H1 (cell line): ENCODE results near the gene RASL11B. TPM values are rescaled to one million over a fixed set of nuclear protein-coding genes. Genes with fewer than 3 reads are reported as not detected.

ENCODE experiments used
- CTCF ChIA-PET: fragments of 300-600 bp; sonication (Branson Sonifier 250); formaldehyde crosslinking; loops from one replicate; lab custom pipeline; 2021; ENCODE audit not compliant: partially characterized antibody; lab: Charles Lee
- POLR2A ChIA-PET: fragments of 300-600 bp; sonication (Branson Sonifier 250); formaldehyde crosslinking; loops from one replicate; lab custom pipeline; 2021; ENCODE audit warnings: inconsistent platforms; ENCODE audit not compliant: partially characterized antibody; lab: Charles Lee
- DNase-seq, 2 experiments: peaks; one replicate each; pipeline versions ENCODE4 v3.0.0 to v3.0.0-alpha.2; 2010 to 2022; ENCODE audit warnings: low spot score in 2 of 2, low read depth in 1 of 2, mixed read lengths in 1 of 2
- FAIRE-seq: peaks from 2 replicates; lab custom pipeline; 2011; peaks lifted over from hg19 to GRCh38; lab: Jason Lieb, UNC
- H2AFZ ChIP-seq: 2 replicates; pipeline ENCODE4 v1.8.1; 2012; ENCODE audit warnings: low read length, inconsistent platforms
- H2AK5ac ChIP-seq: 2 replicates; pipeline ENCODE4 v1.6.1; 2013; ENCODE audit warnings: low read depth, low read length
- H2BK120ac ChIP-seq: replicated peaks from 2 replicates; pipeline ENCODE3; 2013; ENCODE audit warnings: low read depth, low read length, inconsistent platforms
- H2BK12ac ChIP-seq: 2 replicates; pipeline ENCODE4 v1.6.1; 2013; ENCODE audit warnings: low read depth, low read length
- H2BK15ac ChIP-seq: 2 replicates; pipeline ENCODE4 v1.6.1; 2013; ENCODE audit warnings: low read length
- H2BK20ac ChIP-seq: 2 replicates; pipeline ENCODE4 v1.6.1; 2013; ENCODE audit warnings: low read length
- H2BK5ac ChIP-seq: 2 replicates; pipeline ENCODE4 v1.6.1; 2013; ENCODE audit warnings: low read depth, low read length
- H3K14ac ChIP-seq: 2 replicates; pipeline ENCODE4 v1.6.1; 2013; ENCODE audit warnings: inconsistent platforms; ENCODE audit not compliant: insufficient read length
- H3K18ac ChIP-seq: 2 replicates; pipeline ENCODE4 v1.6.1; 2013; ENCODE audit warnings: low read length; ENCODE audit errors: extremely low read depth
- H3K23ac ChIP-seq: 2 replicates; pipeline ENCODE4 v1.6.1; 2013; ENCODE audit warnings: inconsistent platforms; ENCODE audit not compliant: insufficient read length
- H3K23me2 ChIP-seq: 2 replicates; pipeline ENCODE4 v1.6.1; 2013; ENCODE audit warnings: low read depth, low read length
- H3K27ac ChIP-seq: 2 replicates; pipeline ENCODE4 v1.6.1; 2011; ENCODE audit warnings: low read depth, low read length, inconsistent platforms
- H3K27me3 ChIP-seq, 4 experiments: replicated peaks in 1 of 4; 1 replicate in 1 of 4; 2 replicates in 3 of 4; pipeline versions ENCODE4 v1.6.1 to v1.8.1; 2011 to 2013; ENCODE audit warnings: low read length in 3 of 4, mild to moderate bottlenecking in 3 of 4, inconsistent platforms in 2 of 4, mixed read lengths in 2 of 4, moderate library complexity in 1 of 4; ENCODE audit not compliant: control insufficient read depth in 3 of 4, insufficient read depth in 3 of 4; ENCODE audit errors: extremely low read depth in 1 of 4
- H3K36me3 ChIP-seq, 4 experiments: 2 replicates each; pipeline versions ENCODE4 v1.6.1 to v1.8.1; 2011 to 2013; ENCODE audit warnings: mild to moderate bottlenecking in 4 of 4, low read length in 3 of 4, moderate library complexity in 2 of 4, control low read depth in 1 of 4, inconsistent platforms in 1 of 4; ENCODE audit not compliant: insufficient read depth in 4 of 4, control insufficient read depth in 2 of 4
- H3K4ac ChIP-seq: replicated peaks from 2 replicates; pipeline ENCODE3; 2013; ENCODE audit warnings: low read length, low read depth, mixed read lengths, inconsistent platforms; ENCODE audit not compliant: insufficient read length
- H3K4me1 ChIP-seq, 4 experiments: replicated peaks in 1 of 4; 1 replicate in 1 of 4; 2 replicates in 3 of 4; pipeline versions ENCODE4 v1.6.1 to v1.8.1; 2011 to 2013; ENCODE audit warnings: low read length in 3 of 4, inconsistent platforms in 2 of 4, mixed read lengths in 1 of 4; ENCODE audit not compliant: insufficient read depth in 4 of 4, control insufficient read depth in 3 of 4
- H3K4me2 ChIP-seq, 2 experiments: 2 replicates each; pipeline versions ENCODE4 v1.6.1 to v1.8.1; 2011 to 2013; ENCODE audit warnings: low read depth in 2 of 2, low read length in 2 of 2, control low read depth in 1 of 2, inconsistent platforms in 1 of 2, mild to moderate bottlenecking in 1 of 2; ENCODE audit not compliant: insufficient read depth in 1 of 2
- H3K4me3 ChIP-seq, 4 experiments: fragments of 200-600, 300-600 bp in 1 of 4; sonication (generic), shearing (Covaris generic), sonication (Bioruptor Twin) in 1 of 4; 2 replicates each; pipeline versions ENCODE4 v1.5.1 to v1.8.1; 2011 to 2016; ENCODE audit warnings: low read length in 4 of 4, low read depth in 3 of 4, control low read depth in 2 of 4, inconsistent platforms in 2 of 4, mild to moderate bottlenecking in 2 of 4, mixed read lengths in 1 of 4, moderate library complexity in 1 of 4; ENCODE audit not compliant: insufficient read depth in 2 of 4; ENCODE audit errors: extremely low read depth in 1 of 4
- H3K56ac ChIP-seq: replicated peaks from 2 replicates; pipeline ENCODE3; 2013; ENCODE audit warnings: low read depth, mild to moderate bottlenecking, mixed read lengths, low read length, inconsistent platforms; ENCODE audit not compliant: insufficient read length
- H3K79me1 ChIP-seq: 2 replicates; pipeline ENCODE4 v1.6.1; 2013; ENCODE audit warnings: low read depth, low read length, control low read depth
- H3K79me2 ChIP-seq, 2 experiments: 2 replicates each; pipeline versions ENCODE4 v1.6.1 to v1.8.1; 2012 to 2013; ENCODE audit warnings: low read length in 2 of 2, mild to moderate bottlenecking in 2 of 2, inconsistent platforms in 1 of 2; ENCODE audit not compliant: insufficient read depth in 2 of 2, control insufficient read depth in 1 of 2
- H3K9ac ChIP-seq, 4 experiments: replicated peaks in 1 of 4; 1 replicate in 1 of 4; 2 replicates in 3 of 4; pipeline versions ENCODE4 v1.6.1 to v1.8.1; 2011 to 2013; ENCODE audit warnings: low read depth in 3 of 4, low read length in 3 of 4, control low read depth in 2 of 4, mild to moderate bottlenecking in 2 of 4, moderate library complexity in 2 of 4, inconsistent platforms in 1 of 4; ENCODE audit errors: extremely low read depth in 1 of 4
- H3K9me3 ChIP-seq, 2 experiments: 2 replicates each; pipeline versions ENCODE4 v1.6.1 to v1.8.1; 2012 to 2013; ENCODE audit warnings: mild to moderate bottlenecking in 2 of 2, moderate library complexity in 2 of 2, control low read depth in 1 of 2, inconsistent platforms in 1 of 2, low read depth in 1 of 2, low read length in 1 of 2, mixed read lengths in 1 of 2; ENCODE audit not compliant: insufficient read depth in 2 of 2
- H4K20me1 ChIP-seq, 2 experiments: replicated peaks in 1 of 2; 2 replicates each; pipeline versions ENCODE3 to v1.8.1; 2011 to 2013; ENCODE audit warnings: inconsistent platforms in 2 of 2, low read length in 2 of 2, mild to moderate bottlenecking in 1 of 2; ENCODE audit not compliant: insufficient read depth in 2 of 2, control insufficient read depth in 1 of 2
- H4K5ac ChIP-seq: 2 replicates; pipeline ENCODE4 v1.6.1; 2013; ENCODE audit warnings: low read length, low read depth, mixed read lengths, inconsistent platforms; ENCODE audit not compliant: insufficient read length
- H4K8ac ChIP-seq: 2 replicates; pipeline ENCODE4 v1.8.0; 2013; ENCODE audit warnings: mild to moderate bottlenecking, moderate library complexity, low read length, inconsistent platforms; ENCODE audit not compliant: insufficient read depth; ENCODE audit errors: extremely low read depth
- H4K91ac ChIP-seq: replicated peaks from 2 replicates; pipeline ENCODE3; 2013; ENCODE audit warnings: low read length, mixed read lengths, inconsistent platforms; ENCODE audit not compliant: insufficient read length
- EP300 ChIP-seq, 2 experiments: IDR thresholded peaks; 1 replicate in 1 of 2; 2 replicates in 1 of 2; pipeline ENCODE4 v1.6.1; 2011 to 2012; ENCODE audit warnings: low read depth in 2 of 2, low read length in 2 of 2, mild to moderate bottlenecking in 2 of 2, borderline replicate concordance in 1 of 2, inconsistent platforms in 1 of 2, moderate library complexity in 1 of 2
- FOSL1 ChIP-seq: IDR thresholded peaks from 2 replicates; pipeline ENCODE4 v1.6.1; 2011; ENCODE audit warnings: mild to moderate bottlenecking, low read depth, low read length, moderate library complexity; ENCODE audit not compliant: insufficient read depth
- NANOG ChIP-seq: IDR thresholded peaks from 2 replicates; pipeline ENCODE4 v1.6.1; 2011; ENCODE audit warnings: low read length, low read depth, mild to moderate bottlenecking, inconsistent platforms; ENCODE audit not compliant: insufficient read depth, poor library complexity, severe bottlenecking
- TCF12 ChIP-seq: IDR thresholded peaks from 2 replicates; pipeline ENCODE4 v1.6.1; 2011; ENCODE audit warnings: low read depth, mild to moderate bottlenecking, low read length
- WGBS, 2 experiments: shearing (Covaris generic) in 1 of 2; methylation state at CpG; one replicate each; pipeline versions ENCODE4 v1.1.6 to v1.1.7; 2013 to 2015; ENCODE audit warnings: low lambda C conversion rate in 2 of 2, mixed read lengths in 2 of 2, inconsistent platforms in 1 of 2, low coverage in 1 of 2, missing lambda C conversion rate in 1 of 2; ENCODE audit not compliant: insufficient replicate concordance in 2 of 2, insufficient coverage in 1 of 2, insufficient read length in 1 of 2; ENCODE audit errors: extremely low coverage in 1 of 2, missing lambda C conversion rate in 1 of 2; 5-methylcytosine and 5-hydroxymethylcytosine counted together
- polyA plus RNA-seq, 7 experiments: library from polyadenylated mRNA; depleted of rRNA in 3 of 7; stranded (reverse) in 5 of 7; unstranded in 2 of 7; fragments of >200 nt in 5 of 7; fragments of 200-250 nt in 2 of 7; gene quantifications; 1 replicate in 5 of 7; 2 replicates in 1 of 7; 4 replicates in 1 of 7; pipeline versions ENCODE4 v1.2.1 to v1.2.3, GENCODE V29; 2011 to 2013; ENCODE audit warnings: missing spikeins in 2 of 7, mixed read lengths in 2 of 7
- total RNA-seq: library from RNA; stranded (reverse); fragmentation: NEBNext Ultra II Directional; extraction: Animal tissue kit (Norgen Biotek cat#: 25700); gene quantifications from 2 replicates; pipeline ENCODE4 v1.2.1, GENCODE V29; 2021
- TF ChIP-seq, protein P1 (sequence below): IDR thresholded peaks from 2 replicates; pipeline ENCODE4 v1.6.1; 2012; ENCODE audit warnings: inconsistent platforms
- TF ChIP-seq, protein P2 (sequence below): IDR thresholded peaks from 2 replicates; pipeline ENCODE4 v1.6.1; 2012; ENCODE audit warnings: inconsistent platforms

The RASL11B gene
- total and polyA plus RNA-seq, 2 of the 8 experiments (the other 6 are each of a cell fraction or from before 2014, with no cell fraction given), result 49.8 to 75.5 TPM

DNA sequence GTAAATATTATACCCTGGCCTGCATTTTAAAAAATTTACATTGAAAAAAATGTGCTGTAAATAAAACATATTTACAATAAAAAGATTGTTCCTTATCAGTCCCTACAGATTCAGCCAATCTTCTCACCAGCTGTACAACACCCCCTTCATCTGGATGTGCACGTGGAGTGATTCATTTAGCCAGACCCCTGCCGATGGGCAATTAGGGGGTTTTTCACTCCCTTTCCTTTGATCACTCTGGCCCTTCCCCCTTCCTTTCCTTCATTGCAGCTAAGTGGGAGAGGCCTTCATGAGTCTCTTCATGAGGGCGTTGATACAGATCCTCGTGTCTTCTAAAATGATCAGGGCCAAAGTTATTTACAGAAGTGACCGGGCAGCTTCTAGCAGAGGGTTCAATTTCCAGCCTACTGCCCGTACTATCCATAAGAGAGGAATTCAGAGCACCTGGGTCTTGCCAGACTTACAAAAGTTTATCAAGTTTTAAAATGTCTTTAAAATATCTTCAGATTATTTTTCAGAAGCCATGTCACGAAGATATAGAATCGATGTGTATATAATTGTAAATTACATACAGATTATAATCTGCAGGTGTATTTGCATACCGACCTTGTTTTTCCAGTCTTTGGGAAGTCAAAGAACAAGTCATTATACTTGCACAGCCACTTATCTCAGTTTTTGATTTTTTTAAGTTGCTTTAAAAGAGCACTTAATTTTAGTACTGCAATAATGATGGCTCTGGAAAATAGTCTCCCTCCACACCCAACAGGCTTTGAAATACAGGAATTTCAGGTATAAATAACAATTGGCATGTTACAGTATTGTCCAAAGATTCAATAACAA, 21.4 kb upstream of the RASL11B start:
- no peak overlapping the region for H3K56ac ChIP-seq
- H4K91ac ChIP-seq, result no peak overlapping the region
- WGBS, 2 experiments, result 63% methylated on average over 9 of the region's 9 CpGs; no CpG with 5 or more reads in 1 of the 2 experiments
- no peaks in the 10 kb centered on the region for H3K79me2 ChIP-seq
- H2BK12ac ChIP-seq, result no peak overlapping the region; the same call in 1 of the 2 replicates
- ChIA-PET POLR2A (interaction anchor here (1.2 to 15.2 kb wide), 4 partner anchors 11 to 128 kb away, joined by 3 to 165 read pairs (median 4); partner anchors contain the start of gene RASL11B), CTCF (interaction anchor here (1.1 to 2.6 kb wide), 6 partner anchors 11 to 142 kb away, joined by 3 to 10 read pairs (median 3); no protein-coding TSS in a partner anchor)
- no peak overlapping the region for H3K27ac ChIP-seq
- H2AK5ac ChIP-seq, result no peak overlapping the region
- H4K8ac ChIP-seq, result no peak overlapping the region
- H2BK120ac ChIP-seq, result no peak overlapping the region
- H3K4me2 ChIP-seq, result peak overlapping the region in 1 of 2 experiments; percentile 22; a peak in 1 of 4 replicates
- FAIRE-seq (peak; percentile 48), DNase-seq (no peak)
- H3K14ac ChIP-seq, result no peak overlapping the region
- no peak overlapping the region for H3K23ac ChIP-seq
- no peaks in the 10 kb centered on the region for H3K27me3 ChIP-seq
- no peak overlapping the region for H2BK5ac ChIP-seq
- no peak overlapping the region for H2AFZ ChIP-seq
- no peaks in the 10 kb centered on the region for H4K20me1 ChIP-seq
- peaks cover 7 to 19% (median 12%) of the 10 kb centered on the region in 4 experiments for H3K4me1 ChIP-seq
- no peaks in the 10 kb centered on the region for H3K9me3 ChIP-seq
- no peak overlapping the region for H3K18ac ChIP-seq
- no peak overlapping the region for H3K4me3 ChIP-seq
- no peak overlapping the region for H3K9ac ChIP-seq
- no peaks in the 10 kb centered on the region for H3K79me1 ChIP-seq
- no peak overlapping the region for H2BK20ac ChIP-seq
- no peak overlapping the region for H4K5ac ChIP-seq
- H2BK15ac ChIP-seq, result no peak overlapping the region
- no peaks in the 10 kb centered on the region for H3K23me2 ChIP-seq
- H3K36me3 ChIP-seq, result no peaks in the 10 kb centered on the region
- no peak overlapping the region for H3K4ac ChIP-seq
- TF ChIP-seq EP300 (IDR thresholded peaks at IDR 0.05; ENCODE audit: borderline replicate concordance in 1 of 2, low read depth in 2 of 2, low read length in 2 of 2) (0 out of 3 replicates have a peak, but pooled peaks of 1 of the 2 experiments have one; percentile 27), NANOG (peak; percentile 81), FOSL1 (no peak), TCF12 (0 out of 2 replicates have a peak, but pooled peaks have one; percentile 25)
- TF ChIP-seq, protein P1, sequence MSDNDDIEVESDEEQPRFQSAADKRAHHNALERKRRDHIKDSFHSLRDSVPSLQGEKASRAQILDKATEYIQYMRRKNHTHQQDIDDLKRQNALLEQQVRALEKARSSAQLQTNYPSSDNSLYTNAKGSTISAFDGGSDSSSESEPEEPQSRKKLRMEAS, result peak; percentile 74; the same call in 1 of the 2 replicates
- TF ChIP-seq, protein P2, sequence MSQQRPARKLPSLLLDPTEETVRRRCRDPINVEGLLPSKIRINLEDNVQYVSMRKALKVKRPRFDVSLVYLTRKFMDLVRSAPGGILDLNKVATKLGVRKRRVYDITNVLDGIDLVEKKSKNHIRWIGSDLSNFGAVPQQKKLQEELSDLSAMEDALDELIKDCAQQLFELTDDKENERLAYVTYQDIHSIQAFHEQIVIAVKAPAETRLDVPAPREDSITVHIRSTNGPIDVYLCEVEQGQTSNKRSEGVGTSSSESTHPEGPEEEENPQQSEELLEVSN, result 0 out of 2 replicates have a peak, but pooled peaks have one; percentile 39
